Measurements from ENCODE around the gene GNG4.

GNG4 gene

GRCh38 chr1:235502601-235503402 is 146.8 kb downstream of the GNG4 start:
- Histone ChIP-seq H3K36me3 (ENCODE audit: control insufficient read depth, insufficient read depth, low read length) (no peaks in the 10 kb centered on the region), H3K27me3 (ENCODE audit: control insufficient read depth, insufficient read depth, low read length) (no peaks in the 10 kb centered on the region), H3K4me1 (ENCODE audit: control insufficient read depth, insufficient read depth, low read length) (peaks cover 3% of the 10 kb centered on the region), H3K27ac (ENCODE audit: low read depth, low read length) (peak overlapping the region; percentile 96), H3K4me3 (ENCODE audit: low read length) (peak overlapping the region; percentile 88), H3K9ac (ENCODE audit: low read length) (peak overlapping the region; percentile 52)

GRCh38 chr1:235500971-235501540 is 148.5 kb downstream of the GNG4 start:
- Histone ChIP-seq H3K4me3 (ENCODE audit: low read length) (no peak overlapping the region), H3K27me3 (ENCODE audit: control insufficient read depth, insufficient read depth, low read length) (no peaks in the 10 kb centered on the region), H3K9ac (ENCODE audit: low read length) (no peak overlapping the region), H3K27ac (ENCODE audit: low read depth, low read length) (peak overlapping the region; percentile 43), H3K4me1 (ENCODE audit: control insufficient read depth, insufficient read depth, low read length) (peaks cover 3% of the 10 kb centered on the region), H3K36me3 (ENCODE audit: control insufficient read depth, insufficient read depth, low read length) (no peaks in the 10 kb centered on the region)

All from rectal smooth muscle tissue (tissue), 1 donor.